Neural cell (in vitro differentiated cells): ENCODE data around the gene RAI1. TPM values are rescaled to one million over a fixed set of nuclear protein-coding genes. Genes with fewer than 3 reads are reported as not detected.

Source experiments
- H2AFZ ChIP-seq: fragments of 200-600, 300-800 bp; sonication (generic), shearing (Covaris generic); 2 replicates; pipeline ENCODE4 v1.6.0; 2014; ENCODE audit warnings: low read depth, mild to moderate bottlenecking, antibody characterized with exemption, low read length, moderate library complexity
- H3F3A ChIP-seq: fragments of 200-600 bp; shearing (Covaris generic); 2 replicates; pipeline ENCODE4 v1.6.1; 2016; ENCODE audit warnings: mild to moderate bottlenecking, moderate library complexity, mixed read lengths, antibody characterized with exemption, low read length; ENCODE audit not compliant: insufficient read depth, poor library complexity, severe bottlenecking
- H3K27ac ChIP-seq: fragments of 200-600, 300-800 bp; sonication (generic), shearing (Covaris generic); 2 replicates; pipeline ENCODE4 v1.5.1; 2014; ENCODE audit warnings: mild to moderate bottlenecking, low read length, moderate library complexity
- H3K27me3 ChIP-seq: fragments of 300-800, 200-600 bp; sonication (generic), shearing (Covaris generic); 2 replicates; pipeline ENCODE4 v1.6.0; 2014; ENCODE audit warnings: mild to moderate bottlenecking, low read depth, low read length, moderate library complexity; ENCODE audit not compliant: insufficient read depth
- H3K36me3 ChIP-seq: fragments of 300-800, 200-600 bp; sonication (generic), shearing (Covaris generic); 2 replicates; pipeline ENCODE4 v1.5.1; 2014; ENCODE audit warnings: mild to moderate bottlenecking, antibody characterized with exemption, low read length, moderate library complexity; ENCODE audit not compliant: insufficient read depth
- H3K4me2 ChIP-seq: fragments of 300-800, 200-600 bp; sonication (generic), shearing (Covaris generic); 2 replicates; pipeline ENCODE4 v1.6.0; 2014; ENCODE audit warnings: mild to moderate bottlenecking, low read length
- H3K4me3 ChIP-seq: fragments of 300-800, 200-600 bp; sonication (generic), shearing (Covaris generic); 2 replicates; pipeline ENCODE4 v1.5.1; 2014; ENCODE audit warnings: mild to moderate bottlenecking, low read length, moderate library complexity
- H3K79me2 ChIP-seq: fragments of 200-600 bp; shearing (Covaris generic); replicated peaks from 2 replicates; pipeline ENCODE4 v1.6.0; 2014; ENCODE audit warnings: mild to moderate bottlenecking, low read length, moderate library complexity; ENCODE audit not compliant: insufficient read depth
- H3K9ac ChIP-seq: fragments of 300-800, 200-600 bp; sonication (generic), shearing (Covaris generic); 2 replicates; pipeline ENCODE4 v1.6.1; 2016; ENCODE audit warnings: mild to moderate bottlenecking, low read length, mixed read lengths
- H3K9me2 ChIP-seq: fragments of 200-600 bp; shearing (Covaris generic); 2 replicates; pipeline ENCODE4 v1.6.1; 2016; ENCODE audit warnings: mild to moderate bottlenecking, low read length, mixed read lengths; ENCODE audit not compliant: insufficient read depth
- H3K9me3 ChIP-seq: fragments of 200-600, 300-800 bp; sonication (generic), shearing (Covaris generic); 2 replicates; pipeline ENCODE4 v1.6.1; 2016; ENCODE audit warnings: mild to moderate bottlenecking, mixed run types, low read length, moderate library complexity, mixed read lengths
- H4K20me1 ChIP-seq: fragments of 200-600 bp; shearing (Covaris generic); 2 replicates; pipeline ENCODE4 v1.6.1; 2016; ENCODE audit warnings: mild to moderate bottlenecking, mixed run types; ENCODE audit not compliant: insufficient read depth
- MXI1 ChIP-seq: fragments of 450-650 bp; conservative IDR thresholded peaks from 2 replicates; pipeline ENCODE4 v1.6.1; 2014; ENCODE audit warnings: antibody characterized with exemption, mild to moderate bottlenecking; ENCODE audit not compliant: poor library complexity, severe bottlenecking
- RAD21 ChIP-seq: fragments of 450-650 bp; conservative IDR thresholded peaks from 2 replicates; pipeline ENCODE4 v1.6.1; 2014; ENCODE audit warnings: antibody characterized with exemption, mild to moderate bottlenecking, moderate library complexity
- SMC3 ChIP-seq: fragments of 450-650 bp; conservative IDR thresholded peaks from 2 replicates; pipeline ENCODE4 v1.6.1; 2014; ENCODE audit warnings: antibody characterized with exemption, mild to moderate bottlenecking, moderate library complexity; ENCODE audit not compliant: poor library complexity
- TAF1 ChIP-seq: IDR thresholded peaks from 2 replicates; pipeline ENCODE4 v1.6.1; 2012; ENCODE audit warnings: low read depth
- polyA plus RNA-seq: library from polyadenylated mRNA; depleted of rRNA; stranded (reverse); fragments of >200 nt; gene quantifications from 2 replicates; pipeline ENCODE4 v1.2.3, GENCODE V29; 2014
- TF ChIP-seq, protein P1 (sequence below): IDR thresholded peaks from 2 replicates; pipeline ENCODE4 v1.6.1; 2012; ENCODE audit warnings: borderline replicate concordance
- TF ChIP-seq, protein P2 (sequence below): fragments of 450-650 bp; IDR thresholded peaks from 2 replicates; pipeline ENCODE4 v1.5.1; 2014; ENCODE audit warnings: antibody characterized with exemption, mild to moderate bottlenecking, moderate library complexity; ENCODE audit not compliant: poor library complexity, severe bottlenecking

RAI1 gene
- polyA plus RNA-seq, 1 donor from 2014 or later, result 16.9 TPM

DNA sequence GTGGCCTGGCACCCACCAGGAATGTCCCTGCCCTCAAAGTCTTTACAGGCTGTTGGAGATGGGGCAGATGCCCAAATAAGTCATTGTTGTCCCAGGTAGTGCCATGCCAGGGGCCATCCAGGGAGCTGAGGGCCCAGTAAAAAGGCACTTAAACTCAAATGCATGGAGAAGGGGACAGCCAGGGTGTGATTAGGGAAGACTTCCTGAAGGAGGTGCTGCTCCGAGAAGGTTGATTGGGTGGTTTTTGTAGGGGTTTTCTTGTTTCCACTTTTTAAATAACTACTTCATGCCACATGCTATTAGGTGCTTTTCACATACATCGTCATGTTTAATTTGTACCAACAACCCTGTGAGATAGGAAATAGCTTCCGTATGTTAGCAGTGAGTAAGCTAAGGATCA is 66.9 kb downstream of the RAI1 start:
- peaks cover 78% of the 10 kb centered on the region for H3K79me2 ChIP-seq
- peaks cover 11% of the 10 kb centered on the region for H4K20me1 ChIP-seq
- H3K27ac ChIP-seq, result peak overlapping the region; percentile 78

DNA sequence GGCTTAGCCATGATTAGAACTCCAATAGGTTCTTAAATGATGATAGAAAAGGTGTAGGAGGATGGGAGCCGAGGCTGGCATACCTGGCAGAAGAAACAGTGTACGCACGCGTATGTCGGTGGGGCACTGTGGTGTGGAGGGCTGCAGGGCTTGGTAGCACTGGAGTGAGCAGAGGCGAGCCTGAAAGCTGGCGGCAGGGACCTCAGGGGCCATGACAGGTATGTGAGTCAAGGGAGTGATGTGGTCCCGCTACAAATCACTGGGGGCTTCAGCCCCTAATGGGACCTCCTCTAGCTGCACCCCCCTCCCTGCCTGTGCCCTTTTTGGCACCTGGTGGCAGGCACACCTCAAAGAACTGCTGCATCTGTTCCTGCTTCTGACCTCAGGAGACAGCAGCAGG is 67.3 kb downstream of the RAI1 start:
- Histone ChIP-seq H4K20me1 (peaks cover 11% of the 10 kb centered on the region), H3K79me2 (peaks cover 78% of the 10 kb centered on the region), H3K4me2 (peak overlapping the region; percentile 12), H3K27me3 (no peaks in the 10 kb centered on the region), H3K9me3 (no peaks in the 10 kb centered on the region), H2AFZ (no peak overlapping the region), H3K27ac (peak overlapping the region; percentile 78), H3F3A (no peaks in the 10 kb centered on the region), H3K4me3 (peak overlapping the region; percentile 54), H3K36me3 (no peaks in the 10 kb centered on the region), H3K9me2 (no peaks in the 10 kb centered on the region), H3K9ac (peak overlapping the region; percentile 36)
- TF ChIP-seq MXI1 (no peak), SMC3 (no peak), TAF1 (no peak), RAD21 (no peak)
- TF ChIP-seq, protein P1, sequence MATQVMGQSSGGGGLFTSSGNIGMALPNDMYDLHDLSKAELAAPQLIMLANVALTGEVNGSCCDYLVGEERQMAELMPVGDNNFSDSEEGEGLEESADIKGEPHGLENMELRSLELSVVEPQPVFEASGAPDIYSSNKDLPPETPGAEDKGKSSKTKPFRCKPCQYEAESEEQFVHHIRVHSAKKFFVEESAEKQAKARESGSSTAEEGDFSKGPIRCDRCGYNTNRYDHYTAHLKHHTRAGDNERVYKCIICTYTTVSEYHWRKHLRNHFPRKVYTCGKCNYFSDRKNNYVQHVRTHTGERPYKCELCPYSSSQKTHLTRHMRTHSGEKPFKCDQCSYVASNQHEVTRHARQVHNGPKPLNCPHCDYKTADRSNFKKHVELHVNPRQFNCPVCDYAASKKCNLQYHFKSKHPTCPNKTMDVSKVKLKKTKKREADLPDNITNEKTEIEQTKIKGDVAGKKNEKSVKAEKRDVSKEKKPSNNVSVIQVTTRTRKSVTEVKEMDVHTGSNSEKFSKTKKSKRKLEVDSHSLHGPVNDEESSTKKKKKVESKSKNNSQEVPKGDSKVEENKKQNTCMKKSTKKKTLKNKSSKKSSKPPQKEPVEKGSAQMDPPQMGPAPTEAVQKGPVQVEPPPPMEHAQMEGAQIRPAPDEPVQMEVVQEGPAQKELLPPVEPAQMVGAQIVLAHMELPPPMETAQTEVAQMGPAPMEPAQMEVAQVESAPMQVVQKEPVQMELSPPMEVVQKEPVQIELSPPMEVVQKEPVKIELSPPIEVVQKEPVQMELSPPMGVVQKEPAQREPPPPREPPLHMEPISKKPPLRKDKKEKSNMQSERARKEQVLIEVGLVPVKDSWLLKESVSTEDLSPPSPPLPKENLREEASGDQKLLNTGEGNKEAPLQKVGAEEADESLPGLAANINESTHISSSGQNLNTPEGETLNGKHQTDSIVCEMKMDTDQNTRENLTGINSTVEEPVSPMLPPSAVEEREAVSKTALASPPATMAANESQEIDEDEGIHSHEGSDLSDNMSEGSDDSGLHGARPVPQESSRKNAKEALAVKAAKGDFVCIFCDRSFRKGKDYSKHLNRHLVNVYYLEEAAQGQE, result no peak

More for the DNA sequence above, 66.9 kb downstream of the RAI1 start:
- Histone ChIP-seq H3F3A (no peaks in the 10 kb centered on the region), H2AFZ (no peak overlapping the region), H3K9me2 (no peaks in the 10 kb centered on the region), H3K9ac (peak overlapping the region; percentile 36), H3K27me3 (no peaks in the 10 kb centered on the region), H3K9me3 (no peaks in the 10 kb centered on the region), H3K4me2 (peak overlapping the region; percentile 12), H3K36me3 (no peaks in the 10 kb centered on the region), H3K4me3 (peak overlapping the region; percentile 54)
- TF ChIP-seq, protein P1, result no peak
- TF ChIP-seq, protein P2, sequence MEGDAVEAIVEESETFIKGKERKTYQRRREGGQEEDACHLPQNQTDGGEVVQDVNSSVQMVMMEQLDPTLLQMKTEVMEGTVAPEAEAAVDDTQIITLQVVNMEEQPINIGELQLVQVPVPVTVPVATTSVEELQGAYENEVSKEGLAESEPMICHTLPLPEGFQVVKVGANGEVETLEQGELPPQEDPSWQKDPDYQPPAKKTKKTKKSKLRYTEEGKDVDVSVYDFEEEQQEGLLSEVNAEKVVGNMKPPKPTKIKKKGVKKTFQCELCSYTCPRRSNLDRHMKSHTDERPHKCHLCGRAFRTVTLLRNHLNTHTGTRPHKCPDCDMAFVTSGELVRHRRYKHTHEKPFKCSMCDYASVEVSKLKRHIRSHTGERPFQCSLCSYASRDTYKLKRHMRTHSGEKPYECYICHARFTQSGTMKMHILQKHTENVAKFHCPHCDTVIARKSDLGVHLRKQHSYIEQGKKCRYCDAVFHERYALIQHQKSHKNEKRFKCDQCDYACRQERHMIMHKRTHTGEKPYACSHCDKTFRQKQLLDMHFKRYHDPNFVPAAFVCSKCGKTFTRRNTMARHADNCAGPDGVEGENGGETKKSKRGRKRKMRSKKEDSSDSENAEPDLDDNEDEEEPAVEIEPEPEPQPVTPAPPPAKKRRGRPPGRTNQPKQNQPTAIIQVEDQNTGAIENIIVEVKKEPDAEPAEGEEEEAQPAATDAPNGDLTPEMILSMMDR, result peak; percentile 17
